Prostate gland (tissue), 2 donors: ENCODE measurements around the gene PRAC1.

Experiments
- CTCF ChIP-seq, 4 experiments: fragments of 200-600 bp in 2 of 4; fragments of 450-650 bp in 2 of 4; sonication (generic) in 2 of 4; IDR thresholded peaks; 1 replicate in 3 of 4; 2 replicates in 1 of 4; pipeline ENCODE4 v1.5.1; 2016 to 2019; ENCODE audit warnings: antibody characterized with exemption in 4 of 4, mild to moderate bottlenecking in 2 of 4, moderate library complexity in 2 of 4
- POLR2A ChIP-seq: fragments of 450-650 bp; IDR thresholded peaks from one replicate; pipeline ENCODE4 v1.6.1; 2016; ENCODE audit warnings: antibody characterized with exemption, mild to moderate bottlenecking
- POLR2AphosphoS5 ChIP-seq: sonication (generic); formaldehyde crosslinking; IDR thresholded peaks from one replicate; pipeline ENCODE4 v1.6.1; 2017; ENCODE audit warnings: antibody characterized with exemption

- no peak for TF ChIP-seq CTCF (IDR thresholded peaks at IDR 0.05)
- TF ChIP-seq POLR2A, result no peak
- TF ChIP-seq POLR2AphosphoS5, result peak; percentile 6
Measured at GRCh38 chr17:48715496-48716399, 6.6 kb downstream of the PRAC1 start.
